Loucy (cell line): Measurements from ENCODE around the gene ST3GAL6.

Source experiments
- H2AFZ ChIP-seq: fragments of 200-600 bp; sonication (generic); 2 replicates; pipeline ENCODE4 v1.6.0; 2016; ENCODE audit warnings: antibody characterized with exemption, mild to moderate bottlenecking, low read length, moderate library complexity
- H3F3A ChIP-seq: fragments of 200-600 bp; 2 replicates; pipeline ENCODE4 v1.6.0; 2016; ENCODE audit warnings: antibody characterized with exemption, low read depth, mild to moderate bottlenecking
- H3K27me3 ChIP-seq: fragments of 200-600 bp; sonication (generic); 2 replicates; pipeline ENCODE4 v1.6.1; 2014; ENCODE audit warnings: low read length, mild to moderate bottlenecking; ENCODE audit not compliant: insufficient read depth, poor library complexity, severe bottlenecking
- H3K36me3 ChIP-seq: fragments of 200-600 bp; sonication (generic); 2 replicates; pipeline ENCODE4 v1.6.1; 2016; ENCODE audit warnings: low read length; ENCODE audit not compliant: insufficient read depth
- H3K4me1 ChIP-seq: fragments of 200-600 bp; sonication (generic); 2 replicates; pipeline ENCODE4 v1.5.1; 2014; ENCODE audit warnings: low read length, mild to moderate bottlenecking; ENCODE audit not compliant: insufficient read depth, poor library complexity, severe bottlenecking
- H3K4me2 ChIP-seq: fragments of 200-600 bp; sonication (generic); 2 replicates; pipeline ENCODE4 v1.6.0; 2014; ENCODE audit warnings: antibody characterized with exemption, low read length, low read depth, mild to moderate bottlenecking; ENCODE audit not compliant: poor library complexity, severe bottlenecking
- H3K4me3 ChIP-seq: fragments of 200-600 bp; sonication (generic); 2 replicates; pipeline ENCODE4 v1.5.1; 2014; ENCODE audit warnings: low read length, mild to moderate bottlenecking, mixed read lengths; ENCODE audit not compliant: poor library complexity, severe bottlenecking
- H3K79me2 ChIP-seq: fragments of 200-600 bp; sonication (generic); 2 replicates; pipeline ENCODE4 v1.6.1; 2014; ENCODE audit warnings: low read length; ENCODE audit not compliant: insufficient read depth
- H3K9ac ChIP-seq: fragments of 200-600 bp; sonication (generic); 2 replicates; pipeline ENCODE4 v1.6.0; 2014; ENCODE audit warnings: mild to moderate bottlenecking, low read depth, low read length, moderate library complexity; ENCODE audit not compliant: poor library complexity, severe bottlenecking
- H3K9me2 ChIP-seq: fragments of 200-600 bp; sonication (generic); replicated peaks from 2 replicates; pipeline ENCODE4 v1.6.1; 2016; ENCODE audit warnings: low read depth, low read length, mixed read lengths
- H3K9me3 ChIP-seq: fragments of 200-600 bp; sonication (generic); 2 replicates; pipeline ENCODE4 v1.6.1; 2014; ENCODE audit warnings: mild to moderate bottlenecking, antibody characterized with exemption, low read length, low read depth; ENCODE audit not compliant: insufficient read depth
- H4K20me1 ChIP-seq: fragments of 200-600 bp; sonication (generic); 2 replicates; pipeline ENCODE4 v1.6.0; 2014; ENCODE audit warnings: antibody characterized with exemption, low read length, mild to moderate bottlenecking; ENCODE audit not compliant: insufficient read depth, poor library complexity, severe bottlenecking
- EZH2phosphoT487 ChIP-seq: fragments of 200-600 bp; IDR thresholded peaks from 2 replicates; pipeline ENCODE4 v1.6.1; 2018; ENCODE audit warnings: antibody characterized with exemption, mild to moderate bottlenecking, moderate library complexity, borderline replicate concordance
- TF ChIP-seq, protein P1 (sequence below): fragments of 200-600 bp; sonication (generic); conservative IDR thresholded peaks from 2 replicates; pipeline ENCODE4 v1.5.1; 2014; ENCODE audit warnings: mild to moderate bottlenecking, antibody characterized with exemption, low read length

Gene ST3GAL6

DNA sequence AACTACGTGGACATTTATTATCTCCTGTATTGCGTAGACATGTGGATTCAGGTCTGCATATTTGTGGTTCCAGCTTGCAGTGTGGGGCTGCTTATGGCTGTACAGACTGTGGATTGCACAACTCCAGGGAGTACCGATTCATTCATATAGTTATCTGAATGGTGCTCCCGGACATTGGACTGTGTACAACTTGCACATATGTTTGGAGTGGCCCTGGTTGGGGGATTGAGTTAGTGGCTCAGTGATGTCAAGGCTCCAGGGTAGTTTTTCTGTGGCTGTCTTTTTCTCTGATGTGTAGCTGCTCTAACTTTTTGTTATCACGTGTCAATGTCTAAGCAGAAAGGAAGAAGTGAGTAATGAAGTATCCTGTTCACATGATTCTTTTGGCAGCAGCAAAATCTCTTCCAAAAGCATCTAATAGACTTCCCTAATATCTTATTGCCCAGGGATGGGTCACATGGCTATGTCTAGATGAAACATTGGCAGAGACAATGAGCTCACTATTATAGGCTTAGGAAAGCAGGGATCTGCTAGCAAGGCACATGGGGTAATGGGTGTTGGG, 15.8 kb downstream of the ST3GAL6 start:
- Histone ChIP-seq H3K9me2 (no peaks in the 10 kb centered on the region), H3K9ac (no peak overlapping the region), H3F3A (no peaks in the 10 kb centered on the region), H3K4me1 (peaks cover 8% of the 10 kb centered on the region), H3K27me3 (no peaks in the 10 kb centered on the region), H3K4me3 (no peak overlapping the region), H2AFZ (no peak overlapping the region), H3K79me2 (no peaks in the 10 kb centered on the region), H3K36me3 (no peaks in the 10 kb centered on the region), H4K20me1 (no peaks in the 10 kb centered on the region), H3K4me2 (no peak overlapping the region), H3K9me3 (no peaks in the 10 kb centered on the region)
- TF ChIP-seq EZH2phosphoT487 = no peak
- TF ChIP-seq, protein P1, sequence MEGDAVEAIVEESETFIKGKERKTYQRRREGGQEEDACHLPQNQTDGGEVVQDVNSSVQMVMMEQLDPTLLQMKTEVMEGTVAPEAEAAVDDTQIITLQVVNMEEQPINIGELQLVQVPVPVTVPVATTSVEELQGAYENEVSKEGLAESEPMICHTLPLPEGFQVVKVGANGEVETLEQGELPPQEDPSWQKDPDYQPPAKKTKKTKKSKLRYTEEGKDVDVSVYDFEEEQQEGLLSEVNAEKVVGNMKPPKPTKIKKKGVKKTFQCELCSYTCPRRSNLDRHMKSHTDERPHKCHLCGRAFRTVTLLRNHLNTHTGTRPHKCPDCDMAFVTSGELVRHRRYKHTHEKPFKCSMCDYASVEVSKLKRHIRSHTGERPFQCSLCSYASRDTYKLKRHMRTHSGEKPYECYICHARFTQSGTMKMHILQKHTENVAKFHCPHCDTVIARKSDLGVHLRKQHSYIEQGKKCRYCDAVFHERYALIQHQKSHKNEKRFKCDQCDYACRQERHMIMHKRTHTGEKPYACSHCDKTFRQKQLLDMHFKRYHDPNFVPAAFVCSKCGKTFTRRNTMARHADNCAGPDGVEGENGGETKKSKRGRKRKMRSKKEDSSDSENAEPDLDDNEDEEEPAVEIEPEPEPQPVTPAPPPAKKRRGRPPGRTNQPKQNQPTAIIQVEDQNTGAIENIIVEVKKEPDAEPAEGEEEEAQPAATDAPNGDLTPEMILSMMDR = no peak

DNA sequence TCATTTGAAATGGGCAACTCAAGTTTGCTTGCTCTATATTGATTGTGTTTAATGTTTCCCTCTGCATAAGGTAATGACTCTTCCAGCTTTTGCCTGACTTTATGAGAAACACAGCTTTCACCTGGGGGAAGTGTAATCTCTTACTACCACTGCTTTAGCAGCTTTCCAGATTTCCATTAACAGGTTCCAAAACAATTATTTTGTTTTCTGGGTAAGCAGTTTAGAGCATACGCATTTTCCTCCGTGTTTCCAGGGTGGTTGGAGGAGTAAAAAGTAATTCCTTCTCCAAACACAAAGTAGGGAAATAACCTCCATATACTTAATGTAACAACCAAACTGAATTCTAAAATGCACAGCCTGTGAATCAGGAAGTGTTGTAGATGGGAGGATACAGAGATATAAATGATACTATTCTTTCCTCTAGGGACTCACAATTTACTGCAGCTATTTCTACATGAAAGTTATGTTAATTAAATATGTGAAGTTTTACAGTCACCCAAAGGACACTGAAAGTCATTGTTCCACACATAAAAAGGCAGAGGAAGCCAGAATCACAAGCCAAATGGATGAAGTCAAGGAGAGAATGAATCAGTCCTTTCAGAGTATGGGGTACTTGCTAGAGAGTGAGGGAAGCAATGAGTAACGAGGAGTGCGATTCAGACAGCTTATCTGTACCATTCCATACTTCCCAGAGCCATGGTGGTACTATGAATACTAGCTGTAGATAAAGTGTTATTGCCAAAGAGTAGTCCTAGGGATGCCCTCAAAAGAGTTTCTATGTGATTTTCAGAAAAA, 16.6 kb downstream of the ST3GAL6 start:
- H2AFZ ChIP-seq = no peak overlapping the region
- TF ChIP-seq, protein P1 = no peak
- TF ChIP-seq EZH2phosphoT487 = no peak
- H4K20me1 ChIP-seq = no peaks in the 10 kb centered on the region
- no peaks in the 10 kb centered on the region for H3K27me3 ChIP-seq
- H3K36me3 ChIP-seq = no peaks in the 10 kb centered on the region
- H3F3A ChIP-seq = no peaks in the 10 kb centered on the region
- H3K4me2 ChIP-seq = no peak overlapping the region
- H3K9ac ChIP-seq = no peak overlapping the region
- H3K9me2 ChIP-seq = no peaks in the 10 kb centered on the region
- H3K4me3 ChIP-seq = no peak overlapping the region
- H3K9me3 ChIP-seq = no peaks in the 10 kb centered on the region
- H3K79me2 ChIP-seq = no peaks in the 10 kb centered on the region
- H3K4me1 ChIP-seq = peaks cover 8% of the 10 kb centered on the region

DNA sequence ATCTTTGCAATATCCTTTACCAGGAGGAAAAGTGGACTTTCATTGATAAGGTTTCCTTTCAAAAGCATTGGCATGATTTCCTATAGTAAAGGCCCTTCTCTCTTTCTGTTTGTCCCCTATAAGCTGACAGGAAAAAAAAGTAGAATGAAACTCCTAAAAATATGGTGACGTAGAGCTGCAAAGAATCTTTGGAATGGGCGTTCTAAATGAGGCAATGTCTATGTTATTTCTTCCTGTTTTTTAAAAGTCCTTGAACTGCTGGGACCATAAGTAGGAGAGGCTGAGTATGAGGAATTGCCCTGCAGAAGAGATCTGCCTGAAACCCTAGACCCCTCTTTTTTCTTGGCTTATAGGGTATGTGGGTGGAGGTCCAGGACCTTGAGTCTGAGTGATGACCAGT, 17.2 kb downstream of the ST3GAL6 start:
- H3K9me2 ChIP-seq = no peaks in the 10 kb centered on the region
- H3K36me3 ChIP-seq = no peaks in the 10 kb centered on the region
- no peaks in the 10 kb centered on the region for H4K20me1 ChIP-seq
- H2AFZ ChIP-seq = no peak overlapping the region
- H3F3A ChIP-seq = no peaks in the 10 kb centered on the region
- no peak overlapping the region for H3K9ac ChIP-seq
- no peak for TF ChIP-seq EZH2phosphoT487
- TF ChIP-seq, protein P1 = no peak
- peaks cover 8% of the 10 kb centered on the region for H3K4me1 ChIP-seq
- H3K4me3 ChIP-seq = no peak overlapping the region
- H3K4me2 ChIP-seq = no peak overlapping the region
- no peaks in the 10 kb centered on the region for H3K79me2 ChIP-seq
- H3K27me3 ChIP-seq = no peaks in the 10 kb centered on the region
- no peaks in the 10 kb centered on the region for H3K9me3 ChIP-seq
